Parathyroid adenoma (tissue), 2 donors: ENCODE measurements around the gene BCL11A.

Experiments
- H2AFZ ChIP-seq: fragments of 300-600 bp; sonication (generic); one replicate; pipeline ENCODE4 v1.7.0; 2017; ENCODE audit warnings: antibody characterized with exemption, mild to moderate bottlenecking
- H3K27ac ChIP-seq: fragments of 300-600 bp; sonication (generic); one replicate; pipeline ENCODE4 v1.7.0; 2017
- H3K27me3 ChIP-seq: fragments of 300-600 bp; sonication (generic); one replicate; pipeline ENCODE4 v1.7.0; 2017; ENCODE audit warnings: low read length; ENCODE audit not compliant: control insufficient read depth, insufficient read depth
- H3K36me3 ChIP-seq: fragments of 300-600 bp; sonication (generic); one replicate; pipeline ENCODE4 v1.7.0; 2017; ENCODE audit warnings: low read length; ENCODE audit not compliant: control insufficient read depth, insufficient read depth
- H3K4me1 ChIP-seq: fragments of 300-600 bp; sonication (generic); one replicate; pipeline ENCODE4 v1.7.0; 2017; ENCODE audit warnings: control low read depth
- H3K4me2 ChIP-seq: fragments of 300-600 bp; sonication (generic); one replicate; pipeline ENCODE4 v1.7.0; 2017; ENCODE audit warnings: low read length
- H3K4me3 ChIP-seq: fragments of 300-600 bp; sonication (generic); one replicate; pipeline ENCODE4 v1.7.0; 2017; ENCODE audit warnings: low read depth, low read length
- H3K79me2 ChIP-seq: fragments of 300-600 bp; sonication (generic); one replicate; pipeline ENCODE4 v1.7.0; 2017; ENCODE audit warnings: control low read depth
- H3K9ac ChIP-seq: fragments of 300-600 bp; sonication (generic); one replicate; pipeline ENCODE4 v1.7.0; 2017; ENCODE audit warnings: mild to moderate bottlenecking
- H3K9me3 ChIP-seq: fragments of 300-600 bp; sonication (generic); one replicate; pipeline ENCODE4 v1.7.0; 2017; ENCODE audit warnings: low read length; ENCODE audit not compliant: control insufficient read depth
- CTCF ChIP-seq: fragments of 300-600 bp; sonication (generic); IDR thresholded peaks from one replicate; pipeline ENCODE4 v1.7.0; 2017; ENCODE audit warnings: antibody characterized with exemption, mild to moderate bottlenecking
- donor health status: primary hyperparathyroidism.

BCL11A gene

GRCh38 chr2:60560734-60561644 lies 7.5 kb upstream of the BCL11A start:
- Histone ChIP-seq H3K9ac (no peak overlapping the region), H3K4me3 (no peak overlapping the region), H3K36me3 (no peaks in the 10 kb centered on the region), H3K27ac (no peak overlapping the region), H3K9me3 (no peaks in the 10 kb centered on the region), H3K27me3 (no peaks in the 10 kb centered on the region), H3K4me2 (no peak overlapping the region), H3K79me2 (no peaks in the 10 kb centered on the region), H3K4me1 (no peaks in the 10 kb centered on the region), H2AFZ (no peak overlapping the region)
- TF ChIP-seq CTCF, result peak; percentile 39

GRCh38 chr2:60559880-60560279 lies 6.4 kb upstream of the BCL11A start:
- TF ChIP-seq CTCF, result no peak
- H3K9ac ChIP-seq, result no peak overlapping the region
- H3K36me3 ChIP-seq, result no peaks in the 10 kb centered on the region
- no peak overlapping the region for H3K4me3 ChIP-seq
- H3K9me3 ChIP-seq, result no peaks in the 10 kb centered on the region
- no peak overlapping the region for H2AFZ ChIP-seq
- no peak overlapping the region for H3K27ac ChIP-seq
- H3K4me1 ChIP-seq, result no peaks in the 10 kb centered on the region
- H3K4me2 ChIP-seq, result no peak overlapping the region
- H3K79me2 ChIP-seq, result no peaks in the 10 kb centered on the region
- H3K27me3 ChIP-seq, result no peaks in the 10 kb centered on the region

- no peaks in the 10 kb centered on the region for H3K36me3 ChIP-seq
- no peaks in the 10 kb centered on the region for H3K27me3 ChIP-seq
- TF ChIP-seq CTCF, result no peak
- H3K4me1 ChIP-seq, result no peaks in the 10 kb centered on the region
- no peaks in the 10 kb centered on the region for H3K9me3 ChIP-seq
- H3K9ac ChIP-seq, result no peak overlapping the region
- no peaks in the 10 kb centered on the region for H3K79me2 ChIP-seq
- no peak overlapping the region for H3K4me2 ChIP-seq
- no peak overlapping the region for H3K27ac ChIP-seq
- H3K4me3 ChIP-seq, result no peak overlapping the region
- H2AFZ ChIP-seq, result no peak overlapping the region
Measured at GRCh38 chr2:60558536-60558935, 5.1 kb upstream of the BCL11A start.

GRCh38 chr2:60557486-60557864 lies 4.0 kb upstream of the BCL11A start:
- Histone ChIP-seq H3K4me1 (no peaks in the 10 kb centered on the region), H3K36me3 (no peaks in the 10 kb centered on the region), H3K27me3 (no peaks in the 10 kb centered on the region), H3K4me3 (no peak overlapping the region), H2AFZ (no peak overlapping the region), H3K79me2 (no peaks in the 10 kb centered on the region), H3K9me3 (no peaks in the 10 kb centered on the region), H3K27ac (no peak overlapping the region), H3K4me2 (no peak overlapping the region), H3K9ac (no peak overlapping the region)
- no peak for TF ChIP-seq CTCF
